Upper lobe of left lung (tissue), 6 donors: ENCODE measurements around the gene MACROD1. TPM values are rescaled to one million over a fixed set of nuclear protein-coding genes. Genes with fewer than 3 reads are reported as not detected.

Experiments
- ATAC-seq, 2 donors: fragments of 200-7000 bp; cut with Tn5 transposase; one replicate each; pipeline ENCODE4 v1.9.1; 2022; ENCODE audit warnings: mild to moderate bottlenecking in 2 of 2, moderate library complexity in 2 of 2; ENCODE audit not compliant: low FRiP score in 2 of 2
- DNase-seq, 2 donors: peaks; one replicate each; pipeline ENCODE4 v3.0.0-alpha.2; 2019 to 2020
- H3K27ac ChIP-seq, 4 donors: fragments of 200-600 bp; sonication (generic); one replicate each; pipeline ENCODE4 v1.5.1; 2016 to 2019
- H3K27me3 ChIP-seq, 4 donors: fragments of 200-600 bp; sonication (generic); one replicate each; pipeline ENCODE4 v1.5.1; 2017 to 2019
- H3K36me3 ChIP-seq, 4 donors: fragments of 200-600 bp; sonication (generic); one replicate each; pipeline ENCODE4 v1.5.1; 2016 to 2019
- H3K4me1 ChIP-seq, 4 donors: fragments of 200-600 bp; sonication (generic); one replicate each; pipeline ENCODE4 v1.5.1; 2018 to 2019
- H3K4me3 ChIP-seq, 4 donors: fragments of 200-600 bp; sonication (generic); one replicate each; pipeline ENCODE4 v1.5.1; 2017 to 2019; ENCODE audit warnings: mild to moderate bottlenecking in 2 of 4, moderate library complexity in 1 of 4
- H3K9me3 ChIP-seq, 4 donors: fragments of 200-600 bp; sonication (generic); one replicate each; pipeline ENCODE4 v1.5.1; 2018 to 2019
- EP300 ChIP-seq, 4 donors: sonication (generic); formaldehyde crosslinking; IDR thresholded peaks; one replicate each; pipeline ENCODE4 v1.5.1; 2017; ENCODE audit warnings: antibody characterized with exemption in 4 of 4, control low read depth in 2 of 4
- POLR2A ChIP-seq, 4 donors: fragments of 450-650 bp; IDR thresholded peaks; one replicate each; pipeline ENCODE4 v1.5.1; 2016 to 2017; ENCODE audit warnings: antibody characterized with exemption in 4 of 4, mild to moderate bottlenecking in 2 of 4
- POLR2AphosphoS5 ChIP-seq, 2 donors: sonication (generic); formaldehyde crosslinking; IDR thresholded peaks; one replicate each; pipeline ENCODE4 v1.5.1; 2017; ENCODE audit warnings: antibody characterized with exemption in 2 of 2
- WGBS, 2 donors: methylation state at CpG; one replicate each; pipeline ENCODE4 v1.1.5; 2017 to 2018; 5-methylcytosine and 5-hydroxymethylcytosine counted together
- total RNA-seq, 6 donors: library from RNA; depleted of rRNA in 4 of 6; stranded (reverse); fragments of >200 nt in 4 of 6; gene quantifications; one replicate each; pipeline versions ENCODE4 v1.1.0 to v1.2.1, GENCODE V29; 2016 to 2021
- TF ChIP-seq, protein P1 (sequence below), 6 experiments: fragments of 450-650 bp in 4 of 6; fragments of 200-600 bp in 2 of 6; sonication (generic) in 2 of 6; IDR thresholded peaks; one replicate each; pipeline ENCODE4 v1.5.1; 2016 to 2019; ENCODE audit warnings: antibody characterized with exemption in 6 of 6
- donor health status: DM: no; HTN: no; CAD: no; lungs with moderate emphysema.
- donor health status: DM: no; HTN: yes; CAD: no; lungs with severe emphysema.

The MACROD1 gene
- total RNA-seq, 6 donors from 2014 or later: 16.7 to 59.7 (median 33.5) TPM

DNA sequence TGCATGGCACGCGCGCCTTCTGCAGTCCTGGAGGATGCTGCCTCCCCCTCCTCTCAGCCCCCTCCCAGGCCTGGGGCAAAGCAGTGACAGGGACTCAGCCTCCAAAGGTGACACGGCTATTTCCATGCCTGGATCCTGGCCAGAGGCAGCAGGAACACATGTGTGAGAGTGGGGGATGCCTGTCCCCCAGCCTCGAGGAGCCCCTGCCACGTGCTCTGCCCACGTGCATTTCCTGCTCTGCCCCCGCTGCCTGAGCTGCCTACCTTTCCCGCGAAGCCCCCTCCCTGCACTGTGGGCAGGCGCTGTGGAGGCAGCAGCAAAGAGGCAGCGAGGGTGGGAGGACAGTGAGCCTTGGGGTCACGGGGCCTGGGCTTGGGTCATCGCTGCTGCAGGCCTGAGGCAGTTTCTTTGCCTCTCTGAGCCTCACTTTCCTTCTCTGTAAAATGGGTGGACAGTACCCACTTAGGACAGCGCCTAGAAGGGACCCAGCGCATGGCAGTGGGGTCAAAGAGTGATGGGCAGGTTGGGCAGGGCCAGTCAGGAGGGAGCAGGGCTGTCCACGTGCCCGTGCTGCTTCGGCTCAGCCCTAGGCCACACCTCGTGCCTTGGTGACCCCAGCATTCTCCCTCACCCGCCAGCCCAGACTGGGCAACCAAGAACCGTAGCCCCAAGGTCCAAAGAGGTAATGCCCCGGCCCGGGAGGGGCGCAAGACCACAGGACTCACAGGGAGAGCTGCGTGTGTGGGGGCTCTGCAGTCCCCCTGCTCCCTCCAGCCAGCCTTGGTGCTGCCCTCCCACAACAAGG is 81.6 kb downstream of the MACROD1 start:
- WGBS, 2 donors: 79 to 94% methylated on average over 13 to 25 of the region's 26 CpGs
- TF ChIP-seq POLR2AphosphoS5 (IDR thresholded peaks at IDR 0.05) (no peak), POLR2A (IDR thresholded peaks at IDR 0.05) (no peak), EP300 (IDR thresholded peaks at IDR 0.05) (no peak)
- TF ChIP-seq, protein P1, sequence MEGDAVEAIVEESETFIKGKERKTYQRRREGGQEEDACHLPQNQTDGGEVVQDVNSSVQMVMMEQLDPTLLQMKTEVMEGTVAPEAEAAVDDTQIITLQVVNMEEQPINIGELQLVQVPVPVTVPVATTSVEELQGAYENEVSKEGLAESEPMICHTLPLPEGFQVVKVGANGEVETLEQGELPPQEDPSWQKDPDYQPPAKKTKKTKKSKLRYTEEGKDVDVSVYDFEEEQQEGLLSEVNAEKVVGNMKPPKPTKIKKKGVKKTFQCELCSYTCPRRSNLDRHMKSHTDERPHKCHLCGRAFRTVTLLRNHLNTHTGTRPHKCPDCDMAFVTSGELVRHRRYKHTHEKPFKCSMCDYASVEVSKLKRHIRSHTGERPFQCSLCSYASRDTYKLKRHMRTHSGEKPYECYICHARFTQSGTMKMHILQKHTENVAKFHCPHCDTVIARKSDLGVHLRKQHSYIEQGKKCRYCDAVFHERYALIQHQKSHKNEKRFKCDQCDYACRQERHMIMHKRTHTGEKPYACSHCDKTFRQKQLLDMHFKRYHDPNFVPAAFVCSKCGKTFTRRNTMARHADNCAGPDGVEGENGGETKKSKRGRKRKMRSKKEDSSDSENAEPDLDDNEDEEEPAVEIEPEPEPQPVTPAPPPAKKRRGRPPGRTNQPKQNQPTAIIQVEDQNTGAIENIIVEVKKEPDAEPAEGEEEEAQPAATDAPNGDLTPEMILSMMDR (IDR thresholded peaks at IDR 0.05): no peak
- DNase-seq: peak in 1 of 2 donors; percentile 63
- Histone ChIP-seq H3K27ac (no peak overlapping the region), H3K4me3 (no peak overlapping the region), H3K36me3 (no peaks in the 10 kb centered on the region), H3K4me1 (peaks cover 0 to 10% (median 3%) of the 10 kb centered on the region in 4 donors), H3K27me3 (no peaks in the 10 kb centered on the region), H3K9me3 (no peaks in the 10 kb centered on the region)
- no peak for ATAC-seq

DNA sequence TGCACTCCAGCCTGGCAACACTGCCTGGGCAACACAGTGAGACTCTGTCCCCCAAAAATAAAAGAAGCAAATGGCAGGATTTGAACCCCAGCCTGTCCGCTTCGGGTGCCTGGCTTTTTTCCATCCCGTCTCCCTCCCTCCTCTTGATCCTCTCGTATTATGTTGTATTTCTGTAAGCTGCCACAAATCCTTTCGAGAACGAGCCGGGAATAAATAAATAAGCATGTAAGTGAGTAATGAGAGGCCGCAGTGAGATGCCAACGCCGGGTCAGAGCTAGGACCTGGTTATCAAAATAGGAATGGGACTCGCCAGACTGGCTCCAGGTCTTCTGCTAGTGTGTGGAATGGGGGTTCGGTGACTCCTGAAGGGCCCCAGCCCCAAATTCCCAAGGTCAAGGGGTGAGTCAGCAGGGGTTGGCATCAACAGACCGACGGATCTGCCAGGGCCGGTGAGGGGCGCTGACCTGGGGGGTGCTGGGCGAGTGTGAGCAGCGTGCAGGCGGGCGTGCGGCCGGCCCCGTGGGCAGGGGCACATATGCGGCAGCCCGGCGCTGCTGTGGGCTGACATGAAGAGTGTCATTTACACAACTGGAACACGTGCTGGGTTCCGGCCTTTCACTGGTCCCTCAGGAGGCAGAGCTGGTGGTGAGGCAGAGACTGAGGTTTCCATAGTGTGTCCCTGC is 82.4 kb downstream of the MACROD1 start:
- Histone ChIP-seq H3K36me3 (no peaks in the 10 kb centered on the region), H3K27me3 (no peaks in the 10 kb centered on the region), H3K9me3 (no peaks in the 10 kb centered on the region), H3K4me3 (no peak overlapping the region), H3K27ac (no peak overlapping the region), H3K4me1 (peaks cover 0 to 2% (median 0%) of the 10 kb centered on the region in 4 donors)
- DNase-seq (peak in 1 of 2 donors; percentile 69), ATAC-seq (no peak)
- WGBS, 2 donors: 87 to 89% methylated on average over 26 to 28 of the region's 28 CpGs
- TF ChIP-seq POLR2A (IDR thresholded peaks at IDR 0.05) (no peak), POLR2AphosphoS5 (IDR thresholded peaks at IDR 0.05) (no peak), EP300 (IDR thresholded peaks at IDR 0.05) (no peak)
- TF ChIP-seq, protein P1 (IDR thresholded peaks at IDR 0.05): no peak

GRCh38 chr11:64081745-64082442 is 84.0 kb downstream of the MACROD1 start:
- TF ChIP-seq POLR2A (IDR thresholded peaks at IDR 0.05): no peak
- TF ChIP-seq, protein P1 (IDR thresholded peaks at IDR 0.05): no peak
- no peak for TF ChIP-seq EP300 (IDR thresholded peaks at IDR 0.05)
- no peak for TF ChIP-seq POLR2AphosphoS5 (IDR thresholded peaks at IDR 0.05)
- WGBS, 2 donors: 83 to 85% methylated on average over 21 to 27 of the region's 27 CpGs
- H3K27me3 ChIP-seq: no peaks in the 10 kb centered on the region
- H3K36me3 ChIP-seq: no peaks in the 10 kb centered on the region
- H3K4me3 ChIP-seq: no peak overlapping the region
- ATAC-seq (no peak), DNase-seq (peak in 1 of 2 donors; percentile 54)
- no peaks in the 10 kb centered on the region for H3K9me3 ChIP-seq
- H3K27ac ChIP-seq: no peak overlapping the region
- H3K4me1 ChIP-seq: no peaks in the 10 kb centered on the region

DNA sequence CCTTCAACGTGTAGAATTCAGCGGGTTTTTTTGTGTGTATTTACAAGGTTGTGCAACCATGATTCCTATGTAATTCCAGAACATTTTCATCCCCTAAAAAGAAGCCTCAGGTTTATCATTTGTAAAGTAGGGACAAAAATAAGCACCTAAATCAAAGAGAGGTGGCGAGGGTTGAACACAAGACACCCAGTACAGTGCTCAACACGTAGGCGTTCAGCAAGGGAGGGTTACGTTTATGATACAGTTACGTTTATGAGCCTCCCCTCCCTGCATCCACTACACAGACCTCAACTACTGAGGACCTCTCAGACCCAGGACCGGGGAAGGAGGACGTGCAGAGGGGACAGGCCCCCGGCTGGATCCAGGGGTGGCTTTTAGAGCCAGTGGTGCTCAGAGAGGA is 85.5 kb downstream of the MACROD1 start:
- H3K27me3 ChIP-seq: no peaks in the 10 kb centered on the region
- H3K4me3 ChIP-seq: no peak overlapping the region
- H3K9me3 ChIP-seq: no peaks in the 10 kb centered on the region
- H3K27ac ChIP-seq: no peak overlapping the region
- DNase-seq: no peak
- no peaks in the 10 kb centered on the region for H3K36me3 ChIP-seq
- no peak for ATAC-seq
- WGBS, 2 donors: 88 to 91% methylated on average over 10 of the region's 10 CpGs
- TF ChIP-seq EP300 (IDR thresholded peaks at IDR 0.05) (no peak), POLR2AphosphoS5 (IDR thresholded peaks at IDR 0.05) (no peak), POLR2A (IDR thresholded peaks at IDR 0.05) (no peak)
- TF ChIP-seq, protein P1 (IDR thresholded peaks at IDR 0.05): no peak
- no peaks in the 10 kb centered on the region for H3K4me1 ChIP-seq
